ENCODE data around the gene SHF.

GRCh38 chr15:45200799-45201556, 13.2 kb upstream of the SHF start:
- no peak for TF ChIP-seq EZH2 (IDR thresholded peaks at IDR 0.05)
- no peak for TF ChIP-seq POLR2AphosphoS5 (IDR thresholded peaks at IDR 0.05; ENCODE audit: borderline replicate concordance, low read depth, low read length)
